IMR-90 (cell line): ENCODE measurements around the gene CUTA. TPM values are rescaled to one million over a fixed set of nuclear protein-coding genes. Genes with fewer than 3 reads are reported as not detected.

ENCODE experiments used
- ATAC-seq: fragments of 200-7000 bp; cut with Tn5 transposase; 2 replicates; pipeline ENCODE4 v1.9.1; 2020; ENCODE audit warnings: low read depth, mild to moderate bottlenecking, moderate library complexity
- BruUV-seq: library from RNA; stranded (reverse); fragments of 400-500 nt; replicated peaks from 2 replicates; lab custom pipeline; 2021; lab: Mats Ljungman, UMichigan
- CTCF ChIA-PET: fragments of 300-600 bp; formaldehyde crosslinking; extraction: SDS; loops from one replicate; lab custom pipeline; 2021; ENCODE audit warnings: antibody characterized with exemption; lab: Yijun Ruan, JAX
- POLR2A ChIA-PET: fragments of 300-600 bp; sonication (Branson Sonifier 250); formaldehyde crosslinking; loops from one replicate; lab custom pipeline; 2022; ENCODE audit warnings: antibody characterized with exemption; ENCODE audit not compliant: unreplicated experiment; lab: Charles Lee
- DNase-seq: peaks from one replicate; pipeline ENCODE4 v3.0.0; 2013
- H2AFZ ChIP-seq: replicated peaks from 2 replicates; pipeline ENCODE3; 2013; ENCODE audit warnings: low read length, mild to moderate bottlenecking; ENCODE audit not compliant: poor library complexity
- H2AK5ac ChIP-seq: 2 replicates; pipeline ENCODE4 v1.6.1; 2013; ENCODE audit warnings: low read depth, low read length, inconsistent platforms
- H2AK9ac ChIP-seq: replicated peaks from 2 replicates; pipeline ENCODE3; 2013; ENCODE audit warnings: mild to moderate bottlenecking, low read depth, low read length, moderate library complexity; ENCODE audit not compliant: poor library complexity
- H2BK120ac ChIP-seq: 2 replicates; pipeline ENCODE4 v1.6.1; 2013; ENCODE audit warnings: low read depth, low read length, inconsistent platforms
- H2BK15ac ChIP-seq: 3 replicates; pipeline ENCODE4 v1.6.1; 2013; ENCODE audit warnings: low read depth, low read length, inconsistent platforms
- H2BK20ac ChIP-seq: 2 replicates; pipeline ENCODE4 v1.6.1; 2013; ENCODE audit warnings: low read depth, mild to moderate bottlenecking, inconsistent platforms, low read length, moderate library complexity
- H2BK5ac ChIP-seq: 2 replicates; pipeline ENCODE4 v1.6.1; 2013; ENCODE audit warnings: mild to moderate bottlenecking, low read depth, low read length, inconsistent platforms; ENCODE audit not compliant: poor library complexity, severe bottlenecking
- H3K14ac ChIP-seq: replicated peaks from 2 replicates; pipeline ENCODE4 v1.6.1; 2013; ENCODE audit warnings: low read depth, low read length, inconsistent platforms
- H3K18ac ChIP-seq: 2 replicates; pipeline ENCODE4 v1.6.1; 2013; ENCODE audit warnings: low read depth, low read length, control low read depth
- H3K23ac ChIP-seq: 2 replicates; pipeline ENCODE4 v1.6.1; 2013; ENCODE audit warnings: low read depth, low read length, inconsistent platforms
- H3K27ac ChIP-seq: 2 replicates; pipeline ENCODE4 v1.5.1; 2013; ENCODE audit warnings: mild to moderate bottlenecking, control low read depth, low read length; ENCODE audit not compliant: insufficient read depth
- H3K27me3 ChIP-seq: 2 replicates; pipeline ENCODE4 v1.6.1; 2013; ENCODE audit warnings: low read length; ENCODE audit not compliant: control insufficient read depth, insufficient read depth
- H3K36me3 ChIP-seq: 2 replicates; pipeline ENCODE4 v1.6.1; 2013; ENCODE audit warnings: low read length, mixed read lengths; ENCODE audit not compliant: control insufficient read depth, insufficient read depth
- H3K4ac ChIP-seq: 2 replicates; pipeline ENCODE4 v1.6.1; 2013; ENCODE audit warnings: low read depth, low read length, inconsistent platforms
- H3K4me1 ChIP-seq: 2 replicates; pipeline ENCODE4 v1.6.1; 2013; ENCODE audit warnings: low read length, mixed read lengths; ENCODE audit not compliant: control insufficient read depth, insufficient read depth
- H3K4me2 ChIP-seq: 2 replicates; pipeline ENCODE4 v1.6.1; 2013; ENCODE audit warnings: low read depth, mild to moderate bottlenecking, control low read depth, low read length, moderate library complexity
- H3K4me3 ChIP-seq: 2 replicates; pipeline ENCODE4 v1.5.1; 2013; ENCODE audit warnings: low read depth, mild to moderate bottlenecking, control low read depth, low read length, moderate library complexity; ENCODE audit not compliant: insufficient read depth
- H3K56ac ChIP-seq: 2 replicates; pipeline ENCODE4 v1.6.1; 2013; ENCODE audit warnings: low read length, inconsistent platforms; ENCODE audit not compliant: insufficient read depth; ENCODE audit errors: extremely low read depth
- H3K79me1 ChIP-seq, 2 experiments: 2 replicates each; pipeline ENCODE4 v1.6.1; 2013; ENCODE audit warnings: low read length in 2 of 2, inconsistent platforms in 1 of 2, low read depth in 1 of 2
- H3K9ac ChIP-seq: 2 replicates; pipeline ENCODE4 v1.6.1; 2013; ENCODE audit warnings: low read depth, low read length, control low read depth
- H3K9me1 ChIP-seq: 2 replicates; pipeline ENCODE4 v1.6.1; 2013; ENCODE audit warnings: low read length, inconsistent platforms; ENCODE audit not compliant: insufficient read depth
- H3K9me3 ChIP-seq: 2 replicates; pipeline ENCODE4 v1.6.1; 2013; ENCODE audit warnings: low read length; ENCODE audit not compliant: control insufficient read depth, insufficient read depth
- H4K20me1 ChIP-seq: 2 replicates; pipeline ENCODE4 v1.6.1; 2013; ENCODE audit warnings: low read length, inconsistent platforms; ENCODE audit not compliant: insufficient read depth
- H4K5ac ChIP-seq: 2 replicates; pipeline ENCODE4 v1.6.1; 2013; ENCODE audit warnings: mild to moderate bottlenecking, low read depth, low read length, control low read depth
- H4K8ac ChIP-seq, 2 experiments: 2 replicates each; pipeline ENCODE4 v1.6.1; 2013; ENCODE audit warnings: low read depth in 2 of 2, low read length in 2 of 2, control low read depth in 1 of 2, inconsistent platforms in 1 of 2
- H4K91ac ChIP-seq: 2 replicates; pipeline ENCODE4 v1.6.1; 2013; ENCODE audit warnings: low read depth, low read length, inconsistent platforms; ENCODE audit not compliant: insufficient read depth
- BHLHE40 ChIP-seq: fragments of 150-350 bp; IDR thresholded peaks from 2 replicates; pipeline ENCODE4 v1.6.1; 2016; ENCODE audit warnings: mild to moderate bottlenecking, low read depth, low read length
- MAFK ChIP-seq: IDR thresholded peaks from 2 replicates; pipeline ENCODE4 v1.6.1; 2012; ENCODE audit warnings: low read depth, low read length, improper control_type of control experiment
- MXI1 ChIP-seq: IDR thresholded peaks from 2 replicates; pipeline ENCODE4 v1.6.1; 2012; ENCODE audit warnings: low read depth, mild to moderate bottlenecking, low read length, moderate library complexity, borderline replicate concordance
- WGBS, 2 experiments: methylation state at CpG; one replicate each; pipeline versions ENCODE4 v1.1.5 to v1.1.7; 2013; ENCODE audit warnings: missing lambda C conversion rate in 2 of 2; ENCODE audit not compliant: insufficient read length in 1 of 2; ENCODE audit errors: extremely low coverage in 2 of 2; 5-methylcytosine and 5-hydroxymethylcytosine counted together
- dilution Hi-C: fragments of 300-500 bp; cut with HindIII; formaldehyde crosslinking; loops from one replicate; pipeline ENCODE4 v1.14.3; 2018; ENCODE audit warnings: low sequenced_read_pairs; ENCODE audit not compliant: unreplicated experiment
- in situ Hi-C: fragments of 300-500 bp; cut with MboI; formaldehyde crosslinking; loops from 3 replicates; pipeline ENCODE4 v1.14.3; 2019; ENCODE audit warnings: low sequenced_read_pairs, inconsistent platforms, mixed read lengths
- intact Hi-C: fragments of 100-400 bp; cut with micrococcal nuclease; formaldehyde crosslinking; loops from 2 replicates; pipeline ENCODE4 v1.10.0; 2022
- polyA plus RNA-seq, 3 experiments: library from polyadenylated mRNA; depleted of rRNA; stranded (reverse); fragments of >200 nt; gene quantifications; 2 replicates each; pipeline ENCODE4 v1.2.3, GENCODE V29; 2012; ENCODE audit warnings: low replicate concordance in 1 of 3
- total RNA-seq: library from RNA; depleted of rRNA; stranded (reverse); fragments of >200 nt; gene quantifications from 2 replicates; pipeline ENCODE4 v1.2.3, GENCODE V29; 2012
- TF ChIP-seq, protein P1 (sequence below): fragments of 150-350 bp; IDR thresholded peaks from 2 replicates; pipeline ENCODE4 v1.6.1; 2016; ENCODE audit warnings: low read depth, mild to moderate bottlenecking, low read length, moderate library complexity, borderline replicate concordance

Gene CUTA
- total and polyA plus RNA-seq, 2 of the 4 experiments (the other 2 are of a cell fraction): 136 to 427 TPM

DNA sequence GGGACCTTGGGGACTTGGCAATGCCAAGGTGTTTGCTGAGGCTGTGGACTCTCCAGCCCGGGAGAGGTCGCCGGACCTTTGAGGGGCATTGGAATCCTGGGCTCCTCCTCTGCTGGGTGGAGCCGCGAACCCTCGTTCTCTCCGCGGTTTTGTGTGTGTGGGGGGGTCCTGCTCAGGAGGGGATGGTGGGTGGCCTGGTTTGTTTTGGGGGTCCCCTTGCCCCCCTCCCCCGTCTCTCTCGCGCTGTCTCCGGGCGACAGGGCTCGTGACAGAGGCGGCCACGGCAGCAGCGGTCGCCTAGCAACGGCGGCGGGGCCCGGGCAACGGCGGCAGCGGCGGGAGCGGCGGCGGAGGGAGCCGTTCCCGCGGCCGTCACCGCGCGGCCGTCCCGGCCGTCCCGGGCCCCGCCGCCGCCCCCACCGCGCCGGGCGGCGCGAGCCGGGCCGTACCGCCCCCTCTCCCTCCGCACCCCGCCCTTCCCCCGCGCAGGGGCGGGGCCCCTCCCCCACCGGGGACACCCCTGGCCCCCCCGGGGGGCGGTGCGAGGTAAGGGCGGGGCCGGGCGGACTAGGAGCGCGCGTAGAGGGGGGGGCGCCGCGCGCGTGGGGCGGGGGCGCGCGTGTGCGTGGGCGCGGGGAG, 9.8 kb upstream of the CUTA start:
- peak; percentile 13 for ATAC-seq
- Histone ChIP-seq H2AK5ac (peak overlapping the region; percentile 96; the same call in 1 of the 2 replicates), H3K4me3 (peak overlapping the region; percentile 94), H4K8ac (peak overlapping the region in 1 of 2 experiments; percentile 46; a peak in 1 of 4 replicates), H3K79me1 (peaks cover 33 to 92% of the 10 kb centered on the region in 2 experiments), H2BK20ac (no peak overlapping the region), H2BK5ac (peak overlapping the region; percentile 38), H3K27me3 (no peaks in the 10 kb centered on the region), H3K4ac (peak overlapping the region; percentile 36), H3K9me1 (peaks cover 36% of the 10 kb centered on the region), H3K4me2 (peak overlapping the region; percentile 88), H3K36me3 (peaks cover 15% of the 10 kb centered on the region), H4K91ac (peak overlapping the region; percentile 36; the same call in 1 of the 2 replicates), H2AK9ac (peak overlapping the region; percentile 80), H3K18ac (no peak overlapping the region; the same call in 1 of the 2 replicates), H3K9ac (peak overlapping the region; percentile 72), H3K4me1 (peaks cover 38% of the 10 kb centered on the region), H3K23ac (peak overlapping the region; percentile 79; the same call in 1 of the 2 replicates), H4K20me1 (peaks cover 35% of the 10 kb centered on the region), H4K5ac (no peak overlapping the region), H3K27ac (peak overlapping the region; percentile 68), H2BK15ac (no peak overlapping the region; the same call in 2 of the 3 replicates), H3K9me3 (no peaks in the 10 kb centered on the region), H3K56ac (no peak overlapping the region), H2BK120ac (no peak overlapping the region), H3K14ac (peak overlapping the region; percentile 22), H2AFZ (peak overlapping the region; percentile 69)
- dilution Hi-C loops: no loop called here
- no CpG with 5 or more reads among the region's 79 CpGs for WGBS, 2 experiments
- POLR2A ChIA-PET: no interaction called here
- in situ Hi-C loops: no loop called here
- CTCF ChIA-PET: no interaction called here
- no TSS peak for BruUV-seq
- DNase-seq: no peak
- intact Hi-C loops: no loop called here
- TF ChIP-seq MXI1 (peak; percentile 72; the same call in 1 of the 2 replicates), BHLHE40 (peak; percentile 30; the same call in 1 of the 2 replicates), MAFK (no peak)
- TF ChIP-seq, protein P1, sequence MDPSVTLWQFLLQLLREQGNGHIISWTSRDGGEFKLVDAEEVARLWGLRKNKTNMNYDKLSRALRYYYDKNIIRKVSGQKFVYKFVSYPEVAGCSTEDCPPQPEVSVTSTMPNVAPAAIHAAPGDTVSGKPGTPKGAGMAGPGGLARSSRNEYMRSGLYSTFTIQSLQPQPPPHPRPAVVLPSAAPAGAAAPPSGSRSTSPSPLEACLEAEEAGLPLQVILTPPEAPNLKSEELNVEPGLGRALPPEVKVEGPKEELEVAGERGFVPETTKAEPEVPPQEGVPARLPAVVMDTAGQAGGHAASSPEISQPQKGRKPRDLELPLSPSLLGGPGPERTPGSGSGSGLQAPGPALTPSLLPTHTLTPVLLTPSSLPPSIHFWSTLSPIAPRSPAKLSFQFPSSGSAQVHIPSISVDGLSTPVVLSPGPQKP: no peak
